Left forelimb (tissue), 1 donor: ENCODE measurements around the gene SFPQ.
"Not testable (repeated sequence)": the region's sequence is repeated elsewhere in the genome, so short reads cannot be mapped to it uniquely, and the experiment has no call there.

ENCODE experiments used
- DNase-seq: peaks from one replicate; pipeline ENCODE4 v3.0.0-alpha.2; 2018; ENCODE audit warnings: low spot score

SFPQ gene

GRCh38 chr1:35186239-35186638 lies 6.7 kb downstream of the SFPQ start:
- DNase-seq, result no peak

GRCh38 chr1:35185200-35185599 lies 7.7 kb downstream of the SFPQ start:
- DNase-seq, result no peak

GRCh38 chr1:35184495-35185199 lies 8.3 kb downstream of the SFPQ start:
- no peak for DNase-seq

GRCh38 chr1:35181790-35182455 lies 11.0 kb downstream of the SFPQ start:
- DNase-seq, result no peak

- no peak for DNase-seq
These were observed 12.1 kb downstream of the SFPQ start for GRCh38 chr1:35180776-35181374.

- no peak for DNase-seq
These were observed 13.0 kb downstream of the SFPQ start for GRCh38 chr1:35179908-35180307.

GRCh38 chr1:35178874-35179380 lies 14.0 kb downstream of the SFPQ start:
- no peak for DNase-seq

- DNase-seq, result no peak
These were observed 14.7 kb downstream of the SFPQ start for GRCh38 chr1:35178295-35178695.

GRCh38 chr1:35177237-35177786 lies 15.6 kb downstream of the SFPQ start:
- DNase-seq, result no peak

GRCh38 chr1:35175602-35176001 lies 17.3 kb downstream of the SFPQ start:
- no peak for DNase-seq

GRCh38 chr1:35175098-35175576 lies 17.8 kb downstream of the SFPQ start:
- DNase-seq, result no peak

- no peak for DNase-seq
These were observed 18.9 kb downstream of the SFPQ start for GRCh38 chr1:35173909-35174540.

- DNase-seq, result no peak
These were observed 19.5 kb downstream of the SFPQ start for GRCh38 chr1:35173491-35173890.

- no peak for DNase-seq
These were observed 20.9 kb downstream of the SFPQ start for GRCh38 chr1:35172022-35172421.

- DNase-seq, result no peak
These were observed 21.4 kb downstream of the SFPQ start for GRCh38 chr1:35171579-35171978.

- DNase-seq, result no peak
These were observed 28.1 kb downstream of the SFPQ start for GRCh38 chr1:35164893-35165292.

- DNase-seq, result no peak
These were observed 41.7 kb downstream of the SFPQ start for GRCh38 chr1:35151220-35151619.

- DNase-seq, result not testable (repeated sequence)
These were observed 46.9 kb downstream of the SFPQ start for GRCh38 chr1:35145892-35146549.

GRCh38 chr1:35143737-35144508 lies 49.0 kb downstream of the SFPQ start:
- DNase-seq, result no peak

- not testable (repeated sequence) for DNase-seq
These were observed 50.2 kb downstream of the SFPQ start for GRCh38 chr1:35142728-35143127.

- DNase-seq, result not testable (repeated sequence)
These were observed 50.7 kb downstream of the SFPQ start for GRCh38 chr1:35142294-35142693.
